ENCODE measurements around the gene C1QTNF8.

C1QTNF8 gene

GRCh38 chr16:1098266-1098991, 2.4 kb upstream of the C1QTNF8 start:
- 0 out of 2 replicates have a peak, but pooled peaks have one; percentile 46 for TF ChIP-seq ZBTB7A (IDR thresholded peaks at IDR 0.05; ENCODE audit: low read depth)
- TF ChIP-seq, protein P1, sequence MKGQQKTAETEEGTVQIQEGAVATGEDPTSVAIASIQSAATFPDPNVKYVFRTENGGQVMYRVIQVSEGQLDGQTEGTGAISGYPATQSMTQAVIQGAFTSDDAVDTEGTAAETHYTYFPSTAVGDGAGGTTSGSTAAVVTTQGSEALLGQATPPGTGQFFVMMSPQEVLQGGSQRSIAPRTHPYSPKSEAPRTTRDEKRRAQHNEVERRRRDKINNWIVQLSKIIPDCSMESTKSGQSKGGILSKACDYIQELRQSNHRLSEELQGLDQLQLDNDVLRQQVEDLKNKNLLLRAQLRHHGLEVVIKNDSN (IDR thresholded peaks at IDR 0.05) = no peak

- TF ChIP-seq FOXM1 (IDR thresholded peaks at IDR 0.05; ENCODE audit: borderline replicate concordance, low read depth) (no peak), YY1 (IDR thresholded peaks at IDR 0.05; ENCODE audit: low read depth) (no peak), NFIC (IDR thresholded peaks at IDR 0.05) (no peak), MAX (IDR thresholded peaks at IDR 0.05) (no peak), EGR1 (IDR thresholded peaks at IDR 0.05) (no peak), ZBTB7A (IDR thresholded peaks at IDR 0.05; ENCODE audit: low read depth) (no peak), TCF12 (IDR thresholded peaks at IDR 0.05; ENCODE audit: low read depth) (no peak), CREB1 (IDR thresholded peaks at IDR 0.05; ENCODE audit: low read depth) (no peak), RAD21 (IDR thresholded peaks at IDR 0.05; ENCODE audit: low read depth) (no peak), EP300 (IDR thresholded peaks at IDR 0.05; ENCODE audit: borderline replicate concordance) (no peak), REST (IDR thresholded peaks at IDR 0.05; ENCODE audit: low read depth) (no peak), TEAD4 (IDR thresholded peaks at IDR 0.05) (no peak), TAF1 (IDR thresholded peaks at IDR 0.05; ENCODE audit: low read depth) (no peak)
- TF ChIP-seq, protein P1 (IDR thresholded peaks at IDR 0.05) = no peak
These were observed 1.8 kb upstream of the C1QTNF8 start for GRCh38 chr16:1097800-1098199.

GRCh38 chr16:1097156-1097555, 1.1 kb upstream of the C1QTNF8 start:
- TF ChIP-seq TAF1 (IDR thresholded peaks at IDR 0.05; ENCODE audit: low read depth) = no peak
- no peak for TF ChIP-seq CEBPB (IDR thresholded peaks at IDR 0.05)
- no peak for TF ChIP-seq MAX (IDR thresholded peaks at IDR 0.05)
- TF ChIP-seq ZBTB7A (IDR thresholded peaks at IDR 0.05; ENCODE audit: low read depth) = no peak
- TF ChIP-seq RAD21 (IDR thresholded peaks at IDR 0.05; ENCODE audit: low read depth) = no peak
- TF ChIP-seq EGR1 (IDR thresholded peaks at IDR 0.05) = no peak
- no peak for TF ChIP-seq NFIC (IDR thresholded peaks at IDR 0.05)
- TF ChIP-seq FOXM1 (IDR thresholded peaks at IDR 0.05; ENCODE audit: borderline replicate concordance, low read depth) = no peak
- TF ChIP-seq CREB1 (IDR thresholded peaks at IDR 0.05; ENCODE audit: low read depth) = no peak
- no peak for TF ChIP-seq REST (IDR thresholded peaks at IDR 0.05; ENCODE audit: low read depth)
- TF ChIP-seq, protein P1 (IDR thresholded peaks at IDR 0.05) = no peak

DNA sequence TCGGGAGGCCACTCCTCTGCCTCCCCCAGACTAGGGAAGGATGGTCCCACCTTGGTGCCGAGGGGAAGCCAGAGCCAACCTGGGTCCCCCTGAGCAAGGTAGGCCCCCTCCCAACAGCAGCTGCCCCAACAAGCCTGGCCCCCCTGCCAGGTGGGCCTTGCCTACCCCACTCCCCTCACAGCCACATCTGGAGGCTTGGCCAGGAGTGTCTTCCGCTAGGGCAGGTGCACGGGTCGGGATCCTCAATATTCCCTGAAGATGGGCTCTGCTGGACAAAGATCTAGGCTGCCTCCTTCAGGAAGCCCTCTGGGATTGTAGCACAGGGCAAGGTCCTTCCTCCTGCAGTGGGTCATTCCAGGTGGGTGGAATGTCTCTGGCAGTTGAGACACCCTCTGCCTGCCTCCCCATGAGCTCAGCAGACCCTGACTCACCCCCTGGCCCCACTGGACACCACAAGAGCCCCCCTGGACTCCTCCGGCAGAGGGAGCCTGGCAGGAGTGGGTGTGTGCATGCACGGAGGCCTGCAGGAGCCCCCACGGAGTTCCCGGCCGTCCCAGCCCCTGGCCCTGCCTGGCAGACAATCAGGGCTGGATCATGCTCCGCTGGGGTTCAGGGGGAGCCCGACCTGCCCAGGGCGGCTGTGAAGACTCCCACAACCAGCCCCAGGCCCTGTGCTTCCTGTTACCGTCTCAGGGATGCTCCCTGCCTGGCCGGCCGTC, 435 bp downstream of the C1QTNF8 start:
- TF ChIP-seq EP300 (IDR thresholded peaks at IDR 0.05; ENCODE audit: borderline replicate concordance) (no peak), REST (IDR thresholded peaks at IDR 0.05; ENCODE audit: low read depth) (no peak), TEAD4 (IDR thresholded peaks at IDR 0.05) (no peak), EGR1 (IDR thresholded peaks at IDR 0.05) (no peak), TAF1 (IDR thresholded peaks at IDR 0.05; ENCODE audit: low read depth) (no peak), FOXM1 (IDR thresholded peaks at IDR 0.05; ENCODE audit: borderline replicate concordance, low read depth) (no peak), RAD21 (IDR thresholded peaks at IDR 0.05; ENCODE audit: low read depth) (no peak), YY1 (IDR thresholded peaks at IDR 0.05; ENCODE audit: low read depth) (no peak), MAX (IDR thresholded peaks at IDR 0.05) (no peak), CEBPB (IDR thresholded peaks at IDR 0.05) (no peak), CREB1 (IDR thresholded peaks at IDR 0.05; ENCODE audit: low read depth) (no peak), NFIC (IDR thresholded peaks at IDR 0.05) (no peak), ZBTB7A (IDR thresholded peaks at IDR 0.05; ENCODE audit: low read depth) (no peak), TCF12 (IDR thresholded peaks at IDR 0.05; ENCODE audit: low read depth) (no peak)
- TF ChIP-seq, protein P1 (IDR thresholded peaks at IDR 0.05) = no peak

All from Ishikawa (cell line).